ENCODE data around the gene WDFY2.

WDFY2 gene

DNA sequence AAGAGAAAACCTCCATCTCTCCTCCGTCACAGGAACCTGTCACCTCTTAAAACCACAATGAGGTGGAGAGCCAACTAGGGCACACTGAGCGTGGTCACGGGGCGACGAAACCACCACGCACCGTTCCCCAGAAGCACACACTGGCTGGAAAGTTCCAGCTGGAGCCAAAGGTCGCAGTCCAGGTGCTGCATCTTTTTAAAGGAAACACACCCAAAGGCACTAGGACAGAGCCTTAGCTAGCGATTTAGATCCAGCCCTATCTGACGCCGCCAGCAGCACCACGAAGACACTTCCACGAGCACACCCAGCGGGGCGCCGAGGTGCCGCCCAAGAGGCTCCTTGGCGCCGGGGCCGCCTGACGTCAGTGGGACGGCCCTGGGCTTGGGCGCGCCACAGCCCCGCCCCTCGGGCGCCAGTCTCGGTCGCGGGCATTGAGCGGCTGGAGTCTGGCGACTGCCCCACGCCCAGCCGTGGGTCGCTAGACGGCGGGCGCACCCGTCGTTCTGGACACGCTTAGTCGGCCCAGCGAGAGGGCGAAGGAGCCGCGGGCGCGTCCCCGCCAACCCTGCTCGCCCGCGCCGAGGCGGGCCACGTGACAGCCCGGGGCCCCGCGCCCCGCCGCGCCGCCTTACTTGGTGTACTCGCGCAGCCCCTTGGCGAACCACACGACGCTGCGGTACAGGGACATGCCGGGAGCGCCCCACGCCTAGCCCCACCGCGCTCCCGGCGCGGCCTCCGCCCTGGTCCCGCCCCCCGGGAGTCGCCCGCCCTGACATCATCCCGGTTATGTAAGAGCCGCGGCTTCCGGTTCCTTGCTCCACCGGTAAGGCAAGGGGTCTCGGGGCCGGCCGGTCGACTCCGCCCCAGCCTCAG lies 219.4 kb downstream of the WDFY2 start, which contains the start of gene DHRS12:
Gene DHRS12 (minus strand): TSS at position 742 of the 873 bp plus-strand sequence. CDS start 4,504 bp downstream, outside the sequence.
- no peak for TF ChIP-seq GATA3 (IDR thresholded peaks at IDR 0.05; ENCODE audit: low read depth, low read length)
- no peak for TF ChIP-seq GATA2 (IDR thresholded peaks at IDR 0.05; ENCODE audit: low read depth, low read length)

DNA sequence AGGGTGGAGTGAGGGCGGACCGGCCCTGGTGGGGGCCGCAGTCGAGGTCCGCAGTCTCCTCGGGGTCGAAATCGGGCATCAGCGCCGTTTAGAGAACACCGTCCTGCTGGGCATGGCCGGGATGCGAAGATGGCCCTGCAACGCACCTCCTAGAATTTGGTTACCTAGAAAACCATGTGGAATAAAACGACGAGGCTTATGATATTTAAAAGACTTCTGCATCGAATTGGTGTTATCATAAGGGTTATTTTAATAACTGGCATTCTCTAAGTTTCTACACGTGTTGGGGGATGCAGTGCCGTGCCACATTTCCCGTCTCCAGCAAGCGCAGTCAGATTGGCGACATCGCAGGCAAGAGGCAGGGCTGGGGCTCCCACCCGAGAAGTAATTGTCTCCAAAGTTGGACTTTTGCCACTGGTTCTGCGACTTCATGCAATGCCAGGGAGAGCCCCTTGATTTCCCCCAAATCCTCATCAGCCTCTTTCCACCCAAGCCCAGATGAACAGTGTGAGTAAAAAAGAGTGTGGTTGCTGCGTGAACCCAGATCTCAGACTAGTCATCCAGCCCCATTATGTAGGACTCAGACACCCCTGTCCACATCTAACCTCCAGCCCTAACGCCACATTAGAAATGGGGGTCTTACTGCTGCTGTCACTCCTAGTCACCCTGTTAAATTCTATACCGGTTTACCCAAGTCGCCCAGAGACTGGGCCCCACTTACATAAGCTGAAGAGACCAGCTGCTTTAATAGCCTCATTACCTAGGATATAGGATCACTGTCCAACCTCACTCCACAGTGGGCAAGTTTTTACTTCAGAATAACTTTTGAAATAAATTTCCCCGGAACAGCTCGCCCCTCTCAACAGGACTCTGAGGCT lies 220.3 kb downstream of the WDFY2 start:
- no peak for TF ChIP-seq GATA3 (IDR thresholded peaks at IDR 0.05; ENCODE audit: low read depth, low read length)
- no peak for TF ChIP-seq GATA2 (IDR thresholded peaks at IDR 0.05; ENCODE audit: low read depth, low read length)

DNA sequence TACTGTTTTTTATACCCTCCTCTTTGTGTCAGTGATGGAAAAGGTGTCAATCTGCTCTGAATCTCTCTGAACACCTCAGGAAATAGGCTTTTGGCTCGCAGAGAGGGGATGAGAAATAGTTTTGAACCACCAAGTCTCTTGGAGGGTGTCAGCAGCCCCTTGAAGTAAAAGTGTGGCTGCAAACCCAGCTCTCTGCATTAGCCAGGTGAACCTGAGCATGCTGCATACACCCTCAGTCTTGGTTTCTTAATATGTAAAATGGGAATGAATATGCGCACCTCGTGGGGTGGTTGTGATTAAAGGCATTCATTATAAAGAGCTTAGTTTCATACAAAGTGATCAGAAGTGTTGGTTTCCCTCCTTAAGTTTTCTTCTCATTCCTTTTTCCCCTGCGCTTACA lies 221.1 kb downstream of the WDFY2 start:
- TF ChIP-seq GATA3 (IDR thresholded peaks at IDR 0.05; ENCODE audit: low read depth, low read length) (no peak), GATA2 (IDR thresholded peaks at IDR 0.05; ENCODE audit: low read depth, low read length) (no peak)

DNA sequence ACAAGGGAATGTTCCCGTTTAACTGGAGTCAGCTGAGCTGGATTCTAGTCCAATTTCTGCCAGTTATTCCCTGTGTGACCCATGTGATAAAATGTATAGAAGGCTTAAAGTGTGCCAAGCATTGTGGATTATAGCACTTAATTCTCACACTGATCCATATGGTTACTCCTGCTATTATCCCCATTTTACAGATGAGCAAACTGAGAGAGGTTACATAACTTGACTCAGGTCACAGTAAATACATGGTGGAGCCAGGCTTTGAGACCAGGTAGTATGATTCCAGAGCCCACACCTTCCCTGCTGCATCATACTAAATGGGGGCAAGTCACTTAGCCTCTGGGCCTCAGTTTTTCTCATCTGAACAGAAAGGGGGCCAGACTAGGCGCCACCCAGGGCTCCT lies 221.7 kb downstream of the WDFY2 start:
- TF ChIP-seq GATA2 (IDR thresholded peaks at IDR 0.05; ENCODE audit: low read depth, low read length) (no peak), GATA3 (IDR thresholded peaks at IDR 0.05; ENCODE audit: low read depth, low read length) (no peak)

DNA sequence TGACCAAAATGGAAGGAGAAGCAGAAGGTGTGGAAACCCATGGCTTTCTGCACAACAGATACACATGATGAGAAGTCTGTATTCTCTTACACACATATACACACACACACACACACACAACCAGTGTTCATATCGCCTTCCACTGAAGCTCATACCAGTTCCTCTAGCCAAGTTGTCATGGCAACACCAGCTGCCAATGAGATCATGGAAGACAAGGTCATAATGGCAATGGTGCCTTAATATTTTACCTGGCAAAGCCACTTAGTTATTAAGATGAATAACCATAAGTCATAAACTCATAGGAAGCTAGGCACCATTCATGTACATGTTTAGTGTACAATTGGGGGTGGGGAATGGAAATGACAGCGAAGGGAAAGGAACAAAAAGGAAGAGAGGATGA lies 222.3 kb downstream of the WDFY2 start:
- TF ChIP-seq GATA2 (IDR thresholded peaks at IDR 0.05; ENCODE audit: low read depth, low read length), result no peak

DNA sequence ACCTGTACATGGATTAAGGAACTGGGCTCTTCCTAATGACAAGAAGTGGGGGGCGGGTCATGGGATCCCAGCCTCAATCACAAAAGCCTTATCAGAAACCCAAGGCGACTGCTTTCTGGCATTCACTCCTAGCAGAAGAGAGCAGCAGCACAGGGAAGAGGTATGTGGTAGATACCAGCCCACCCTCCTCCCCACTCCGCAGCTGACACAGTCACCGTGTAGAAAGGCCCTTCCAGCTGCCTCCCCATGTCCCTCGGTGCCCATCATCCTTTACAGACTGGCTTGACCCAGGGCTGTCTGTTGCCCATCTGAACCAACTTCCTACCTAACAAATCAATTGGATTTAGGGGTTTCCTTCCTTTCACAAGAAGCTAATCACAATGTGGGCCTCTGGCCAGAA lies 222.8 kb downstream of the WDFY2 start:
- no peak for TF ChIP-seq GATA3 (IDR thresholded peaks at IDR 0.05; ENCODE audit: low read depth, low read length)
- TF ChIP-seq GATA2 (IDR thresholded peaks at IDR 0.05; ENCODE audit: low read depth, low read length), result no peak

DNA sequence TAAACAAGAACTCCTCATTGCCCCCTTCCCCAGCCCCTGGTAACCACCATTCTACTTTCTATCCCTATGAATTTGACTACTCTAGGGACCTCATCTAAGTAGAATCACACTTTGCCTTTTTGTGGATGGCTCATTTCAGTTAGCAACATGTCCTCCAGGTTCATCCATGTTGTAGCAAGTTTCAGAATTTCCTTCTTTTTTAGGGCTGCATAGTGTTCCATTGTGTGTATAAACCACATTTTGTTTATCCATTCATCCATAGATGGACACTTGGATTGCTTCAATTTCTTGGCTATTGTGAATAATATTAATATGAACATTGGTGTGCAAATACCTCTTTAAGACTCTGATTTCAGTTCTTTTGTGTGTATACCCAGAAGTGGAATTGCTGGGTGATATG lies 224.5 kb downstream of the WDFY2 start:
- TF ChIP-seq GATA3 (IDR thresholded peaks at IDR 0.05; ENCODE audit: low read depth, low read length), result no peak
- no peak for TF ChIP-seq GATA2 (IDR thresholded peaks at IDR 0.05; ENCODE audit: low read depth, low read length)

DNA sequence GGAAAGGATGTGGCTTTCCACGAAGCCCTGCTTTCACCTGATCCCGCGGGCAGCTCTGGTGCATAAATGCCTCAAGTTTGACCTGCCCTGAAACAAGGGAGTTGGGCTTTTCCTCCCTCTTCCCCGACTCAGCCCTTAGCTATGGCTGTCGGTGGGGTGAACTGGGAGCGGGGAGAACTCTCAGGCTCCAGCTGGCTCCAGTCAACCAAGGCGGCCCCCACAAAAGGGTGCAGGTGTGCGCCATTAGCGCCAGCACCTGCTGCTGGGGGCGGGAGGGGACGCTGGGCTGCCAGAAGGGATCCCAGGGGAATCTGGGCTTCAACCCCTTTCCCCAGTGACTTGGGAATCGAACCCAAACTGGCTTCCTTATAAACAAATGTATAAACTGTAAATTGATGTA lies 226.8 kb downstream of the WDFY2 start:
- TF ChIP-seq GATA2 (IDR thresholded peaks at IDR 0.05; ENCODE audit: low read depth, low read length), result no peak

DNA sequence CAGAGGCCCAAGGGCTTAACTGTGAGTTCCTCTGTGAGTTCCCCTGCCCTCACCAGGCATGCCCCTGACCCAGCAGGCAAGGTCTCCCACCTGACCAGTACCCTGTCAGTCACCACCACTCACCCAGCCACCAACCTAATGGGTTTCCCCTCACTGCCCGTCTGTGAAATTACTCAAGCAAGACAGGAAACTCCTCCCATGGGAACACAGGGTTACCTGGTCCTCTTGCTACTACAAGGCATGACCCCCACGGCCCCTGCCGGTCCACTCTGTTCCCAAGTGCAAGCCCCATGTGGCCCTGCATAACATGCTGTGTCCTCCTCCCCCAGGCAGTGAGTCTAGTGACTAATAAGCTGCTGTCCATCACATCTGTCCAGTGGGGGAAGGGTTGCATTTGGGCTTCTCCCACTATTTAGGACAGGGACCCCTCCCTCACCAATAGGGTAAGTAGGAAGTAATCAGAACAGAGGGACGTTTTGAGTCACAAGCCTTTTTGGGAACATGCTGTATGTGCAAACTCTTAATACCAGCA lies 227.7 kb downstream of the WDFY2 start:
- no peak for TF ChIP-seq GATA2 (IDR thresholded peaks at IDR 0.05; ENCODE audit: low read depth, low read length)
- no peak for TF ChIP-seq GATA3 (IDR thresholded peaks at IDR 0.05; ENCODE audit: low read depth, low read length)

DNA sequence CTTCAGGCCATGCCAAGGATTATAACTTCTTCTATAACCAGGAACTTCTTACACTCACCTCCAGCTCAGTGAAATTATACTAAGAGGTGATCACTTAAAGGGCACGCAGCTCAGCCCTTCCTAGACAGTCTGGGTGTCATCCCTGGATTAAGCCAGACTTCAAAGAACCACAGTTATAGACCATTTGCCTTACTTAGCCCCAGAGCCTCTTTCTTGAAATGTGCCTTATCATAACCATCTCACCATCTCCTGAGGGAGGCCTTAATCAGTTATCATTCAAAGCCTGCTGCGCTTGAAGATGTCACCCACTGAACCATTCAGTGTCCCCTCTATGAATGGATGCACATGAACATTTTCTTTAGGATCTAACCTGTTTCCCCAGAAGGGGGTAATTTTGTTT lies 229.8 kb downstream of the WDFY2 start:
- no peak for TF ChIP-seq GATA3 (IDR thresholded peaks at IDR 0.05; ENCODE audit: low read depth, low read length)
- TF ChIP-seq GATA2 (IDR thresholded peaks at IDR 0.05; ENCODE audit: low read depth, low read length), result no peak

DNA sequence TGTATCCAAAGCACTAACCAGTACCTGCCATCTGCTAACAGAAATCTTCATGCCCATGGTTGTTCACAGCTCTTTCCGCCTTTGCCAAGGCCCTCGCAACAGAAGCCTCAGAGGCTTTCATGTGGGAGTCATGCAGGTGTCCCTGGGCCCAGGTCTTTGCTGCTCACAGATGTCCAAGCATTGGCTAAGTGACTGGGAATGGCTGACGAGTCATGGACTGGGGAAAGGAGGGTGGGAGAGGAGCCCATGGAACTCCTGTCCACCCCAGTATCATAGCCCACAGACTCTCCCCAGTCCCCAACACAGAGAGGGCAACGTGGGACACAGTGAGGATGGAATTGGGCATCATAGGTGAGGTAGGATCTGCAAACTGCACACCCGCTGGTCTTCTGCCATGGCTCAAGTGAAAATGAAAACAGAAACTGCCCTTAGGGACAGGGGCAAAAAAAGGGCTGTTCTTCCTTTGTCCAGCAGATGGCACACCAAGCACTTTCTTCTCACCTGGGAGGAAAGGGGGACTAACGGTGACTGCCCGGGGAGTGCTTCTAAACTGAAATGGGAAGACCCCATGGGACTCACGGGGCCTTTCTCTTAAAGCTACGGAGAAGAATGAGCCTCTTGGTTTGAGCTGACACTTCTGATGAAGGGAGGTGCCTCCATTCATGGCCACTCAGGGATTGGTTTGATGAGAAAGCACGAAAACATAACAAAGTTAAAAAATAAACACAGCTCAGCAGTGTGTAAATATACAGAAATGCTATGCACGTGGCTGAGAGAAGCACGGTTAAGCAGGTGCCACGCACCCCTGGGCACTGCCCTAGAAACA lies 230.8 kb downstream of the WDFY2 start:
- TF ChIP-seq GATA3 (IDR thresholded peaks at IDR 0.05; ENCODE audit: low read depth, low read length), result no peak
- no peak for TF ChIP-seq GATA2 (IDR thresholded peaks at IDR 0.05; ENCODE audit: low read depth, low read length)

DNA sequence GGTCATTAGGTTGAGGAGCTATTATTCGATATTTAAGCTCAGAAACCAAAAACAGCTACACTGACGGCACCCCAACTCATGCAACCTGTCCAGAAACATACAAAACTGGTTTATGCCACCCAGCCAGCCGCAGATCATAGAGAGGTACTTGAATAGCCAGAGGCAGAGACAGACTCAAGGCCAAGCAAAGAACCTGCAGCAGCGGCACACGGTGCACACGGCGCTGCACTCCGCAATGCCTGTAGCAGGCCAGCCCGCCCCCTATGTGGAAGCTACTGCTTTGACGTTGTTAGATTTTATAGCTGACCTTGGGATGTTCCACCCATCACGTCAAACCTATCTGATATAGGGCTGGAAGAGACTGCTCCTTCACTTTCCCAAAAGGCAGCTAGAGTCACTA lies 231.6 kb downstream of the WDFY2 start:
- TF ChIP-seq GATA2 (IDR thresholded peaks at IDR 0.05; ENCODE audit: low read depth, low read length) (no peak), GATA3 (IDR thresholded peaks at IDR 0.05; ENCODE audit: low read depth, low read length) (no peak)

DNA sequence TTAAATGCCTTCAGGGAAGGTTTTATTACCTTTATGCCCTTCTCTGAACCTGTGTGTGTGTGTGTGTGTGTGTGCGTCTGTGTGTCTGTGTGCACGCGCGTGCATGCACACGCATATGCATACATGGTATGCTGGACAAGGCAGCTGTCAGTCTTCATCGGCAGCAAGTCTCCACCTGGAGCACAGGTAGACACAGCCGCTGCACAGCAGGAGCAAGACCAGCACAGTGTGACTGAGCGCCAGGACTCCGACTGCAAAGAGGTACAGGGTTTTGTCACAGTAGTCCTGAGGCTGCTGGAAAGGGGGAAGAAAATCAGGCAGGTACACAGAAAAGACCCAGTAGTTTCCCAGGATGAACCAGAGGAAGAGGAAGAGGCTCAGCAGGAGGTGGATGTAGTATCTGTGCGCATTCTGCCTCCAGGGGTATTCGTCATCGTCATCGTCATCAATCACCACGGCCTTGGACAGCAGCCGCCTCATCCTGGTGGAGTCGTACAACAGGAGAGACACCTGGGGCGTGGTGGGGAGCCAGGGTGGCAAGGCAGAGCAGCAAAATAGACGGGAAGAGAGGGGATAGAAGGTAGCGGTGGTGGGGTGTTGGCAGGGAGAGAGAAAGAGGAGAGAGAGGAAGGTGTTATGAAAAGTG lies 232.5 kb downstream of the WDFY2 start:
- TF ChIP-seq GATA2 (IDR thresholded peaks at IDR 0.05; ENCODE audit: low read depth, low read length) (no peak), GATA3 (IDR thresholded peaks at IDR 0.05; ENCODE audit: low read depth, low read length) (no peak)

Measured in SH-SY5Y (cell line).